ENCODE results near the gene MMP10.

GRCh38 chr11:102810950-102811660, 30.7 kb upstream of the MMP10 start:
- TF ChIP-seq CTCF (conservative IDR thresholded peaks at IDR 0.05 in 1 of 2, IDR thresholded peaks at IDR 0.05 in 1 of 2; ENCODE audit: low read depth in 1 of 2, low read length in 2 of 2) (peak; percentile 61 to 71), EZH2 (IDR thresholded peaks at IDR 0.05; ENCODE audit: low read length, missing control alignments) (no peak)

Data from fibroblast of lung (primary cell).